Kidney epithelial cell (primary cell): ENCODE results near the gene SEC11A. TPM values are rescaled to one million over a fixed set of nuclear protein-coding genes. Genes with fewer than 3 reads are reported as not detected.

Source experiments
- DNase-seq: peaks from one replicate; pipeline ENCODE4 v3.0.0-alpha.2; 2010; ENCODE audit warnings: low read depth
- H3K27me3 ChIP-seq: 2 replicates; pipeline ENCODE4 v1.6.0; 2011; ENCODE audit warnings: low read length; ENCODE audit not compliant: control insufficient read depth, insufficient read depth
- H3K36me3 ChIP-seq: 2 replicates; pipeline ENCODE4 v1.5.1; 2011; ENCODE audit warnings: low read length; ENCODE audit not compliant: control insufficient read depth, insufficient read depth
- H3K4me3 ChIP-seq: 2 replicates; pipeline ENCODE4 v1.5.1; 2011; ENCODE audit warnings: low read depth, mild to moderate bottlenecking, control low read depth, low read length
- total RNA-seq: library from RNA; depleted of rRNA; stranded (reverse); fragments of >200 nt; gene quantifications from 2 replicates; pipeline ENCODE4 v1.2.3, GENCODE V29; 2015
- TF ChIP-seq, protein P1 (sequence below): IDR thresholded peaks from 2 replicates; pipeline ENCODE4 v1.5.1; 2011; ENCODE audit warnings: mild to moderate bottlenecking, moderate library complexity, low read length, control low read depth, inconsistent platforms; ENCODE audit not compliant: insufficient read depth, poor library complexity, severe bottlenecking

Gene SEC11A
- total RNA-seq, 1 donor from 2014 or later: 213 TPM

DNA sequence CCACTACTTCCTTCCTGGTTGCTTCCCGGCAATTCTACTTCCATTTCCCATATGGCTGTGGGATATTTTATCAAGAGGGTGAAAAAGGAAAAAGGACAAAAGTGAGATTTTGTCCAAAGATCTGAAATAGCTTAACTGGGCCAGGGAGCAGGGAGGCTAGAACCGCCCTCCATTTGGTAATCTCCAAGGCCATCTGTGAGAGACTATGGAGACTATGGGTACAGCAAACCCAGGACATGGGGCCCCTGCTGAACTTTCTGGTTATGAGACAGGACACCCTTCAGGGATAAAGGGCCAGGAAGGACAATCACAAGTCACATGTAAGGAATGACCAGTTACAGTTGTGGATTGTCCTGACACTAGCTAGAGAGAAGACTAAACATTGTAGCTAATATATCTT lies 90.8 kb downstream of the SEC11A start:
- H3K4me3 ChIP-seq: no peak overlapping the region
- TF ChIP-seq, protein P1, sequence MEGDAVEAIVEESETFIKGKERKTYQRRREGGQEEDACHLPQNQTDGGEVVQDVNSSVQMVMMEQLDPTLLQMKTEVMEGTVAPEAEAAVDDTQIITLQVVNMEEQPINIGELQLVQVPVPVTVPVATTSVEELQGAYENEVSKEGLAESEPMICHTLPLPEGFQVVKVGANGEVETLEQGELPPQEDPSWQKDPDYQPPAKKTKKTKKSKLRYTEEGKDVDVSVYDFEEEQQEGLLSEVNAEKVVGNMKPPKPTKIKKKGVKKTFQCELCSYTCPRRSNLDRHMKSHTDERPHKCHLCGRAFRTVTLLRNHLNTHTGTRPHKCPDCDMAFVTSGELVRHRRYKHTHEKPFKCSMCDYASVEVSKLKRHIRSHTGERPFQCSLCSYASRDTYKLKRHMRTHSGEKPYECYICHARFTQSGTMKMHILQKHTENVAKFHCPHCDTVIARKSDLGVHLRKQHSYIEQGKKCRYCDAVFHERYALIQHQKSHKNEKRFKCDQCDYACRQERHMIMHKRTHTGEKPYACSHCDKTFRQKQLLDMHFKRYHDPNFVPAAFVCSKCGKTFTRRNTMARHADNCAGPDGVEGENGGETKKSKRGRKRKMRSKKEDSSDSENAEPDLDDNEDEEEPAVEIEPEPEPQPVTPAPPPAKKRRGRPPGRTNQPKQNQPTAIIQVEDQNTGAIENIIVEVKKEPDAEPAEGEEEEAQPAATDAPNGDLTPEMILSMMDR: no peak
- DNase-seq: no peak

DNA sequence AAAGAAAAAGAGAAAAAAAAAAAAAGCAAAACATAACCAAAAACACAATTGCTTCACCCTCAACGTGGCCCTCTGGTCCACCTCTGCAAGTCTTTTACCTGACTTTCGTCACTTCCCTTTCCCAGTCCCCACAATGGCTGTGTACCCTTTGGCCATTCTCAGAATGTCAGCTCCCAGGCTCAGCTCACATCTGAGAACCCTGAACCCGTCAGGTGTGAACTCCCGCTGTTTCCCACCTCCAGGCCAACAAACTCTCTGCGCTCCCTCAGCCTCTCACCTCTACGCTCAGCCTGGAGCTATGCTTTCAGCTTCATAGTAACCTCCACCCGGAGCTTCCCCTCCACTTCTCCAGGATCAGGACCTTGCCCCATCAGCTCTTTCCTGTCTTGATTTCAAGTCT lies 91.6 kb downstream of the SEC11A start:
- TF ChIP-seq, protein P1: no peak
- no peak for DNase-seq
- Histone ChIP-seq H3K27me3 (no peaks in the 10 kb centered on the region), H3K4me3 (no peak overlapping the region), H3K36me3 (peaks cover 5% of the 10 kb centered on the region)

More for the DNA sequence above, 90.8 kb downstream of the SEC11A start:
- H3K36me3 ChIP-seq: peaks cover 5% of the 10 kb centered on the region
- no peaks in the 10 kb centered on the region for H3K27me3 ChIP-seq

DNA sequence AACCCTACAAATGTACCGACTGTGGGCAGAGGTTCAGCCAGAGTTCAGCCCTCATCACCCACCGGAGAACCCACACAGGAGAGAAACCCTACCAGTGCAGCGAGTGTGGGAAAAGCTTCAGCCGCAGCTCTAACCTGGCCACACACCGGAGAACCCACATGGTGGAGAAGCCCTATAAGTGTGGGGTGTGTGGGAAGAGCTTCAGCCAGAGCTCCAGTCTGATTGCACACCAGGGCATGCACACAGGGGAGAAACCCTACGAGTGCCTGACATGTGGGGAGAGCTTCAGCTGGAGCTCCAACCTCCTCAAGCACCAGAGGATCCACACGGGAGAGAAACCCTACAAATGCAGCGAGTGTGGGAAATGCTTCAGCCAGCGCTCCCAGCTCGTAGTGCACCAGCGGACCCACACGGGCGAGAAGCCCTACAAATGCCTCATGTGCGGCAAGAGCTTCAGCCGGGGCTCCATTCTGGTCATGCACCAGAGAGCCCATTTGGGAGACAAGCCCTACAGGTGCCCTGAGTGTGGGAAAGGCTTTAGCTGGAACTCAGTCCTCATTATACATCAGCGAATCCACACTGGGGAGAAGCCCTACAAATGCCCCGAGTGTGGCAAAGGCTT lies 94.5 kb downstream of the SEC11A start:
- TF ChIP-seq, protein P1: no peak
- peaks cover 5% of the 10 kb centered on the region for H3K36me3 ChIP-seq
- no peaks in the 10 kb centered on the region for H3K27me3 ChIP-seq
- DNase-seq: no peak
- H3K4me3 ChIP-seq: no peak overlapping the region

DNA sequence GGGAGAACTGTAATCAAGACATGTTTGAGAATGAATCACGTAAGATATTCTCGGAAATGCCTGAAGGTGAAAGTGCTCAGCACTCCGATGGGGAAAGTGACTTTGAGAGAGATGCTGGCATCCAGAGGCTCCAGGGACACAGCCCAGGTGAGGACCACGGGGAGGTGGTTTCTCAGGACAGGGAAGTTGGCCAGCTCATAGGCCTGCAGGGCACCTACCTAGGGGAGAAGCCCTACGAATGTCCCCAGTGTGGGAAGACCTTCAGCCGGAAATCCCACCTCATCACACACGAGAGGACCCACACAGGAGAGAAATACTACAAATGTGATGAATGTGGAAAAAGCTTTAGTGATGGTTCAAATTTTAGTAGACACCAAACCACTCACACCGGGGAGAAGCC lies 95.3 kb downstream of the SEC11A start:
- no peaks in the 10 kb centered on the region for H3K27me3 ChIP-seq
- H3K36me3 ChIP-seq: peaks cover 6% of the 10 kb centered on the region
- DNase-seq: no peak
- TF ChIP-seq, protein P1: no peak
- H3K4me3 ChIP-seq: no peak overlapping the region

Other genes starting within 250 kb of the SEC11A start
- gene ZSCAN2, start 115.1 kb downstream of the SEC11A start, total RNA-seq: 26.4 and 26.6 TPM in 2 replicates
- 18.5 and 27.4 TPM in 2 replicates for gene WDR73, start 61.9 kb downstream of the SEC11A start, total RNA-seq
- 6.3 and 12.0 TPM in 2 replicates for gene NMB, start 57.9 kb downstream of the SEC11A start, total RNA-seq
- 18.8 and 20.5 TPM in 2 replicates for gene ZNF592, start 32.5 kb upstream of the SEC11A start, total RNA-seq
- gene ALPK3, start 101.2 kb upstream of the SEC11A start, total RNA-seq: 54.5 and 55.7 TPM in 2 replicates
- gene SLC28A1, start 168.5 kb upstream of the SEC11A start, total RNA-seq: 0.17 and 0.82 TPM in 2 replicates